SKM-1 (cell line): ENCODE results near the gene DTWD1.
"Not testable (repeated sequence)": the region's sequence is repeated elsewhere in the genome, so short reads cannot be mapped to it uniquely, and the experiment has no call there.

Experiments used
- DNase-seq: peaks from one replicate; lab custom pipeline; 2025; ENCODE audit not compliant: unreplicated experiment; lab: John Stamatoyannopoulos, UW

The DTWD1 gene

DNA sequence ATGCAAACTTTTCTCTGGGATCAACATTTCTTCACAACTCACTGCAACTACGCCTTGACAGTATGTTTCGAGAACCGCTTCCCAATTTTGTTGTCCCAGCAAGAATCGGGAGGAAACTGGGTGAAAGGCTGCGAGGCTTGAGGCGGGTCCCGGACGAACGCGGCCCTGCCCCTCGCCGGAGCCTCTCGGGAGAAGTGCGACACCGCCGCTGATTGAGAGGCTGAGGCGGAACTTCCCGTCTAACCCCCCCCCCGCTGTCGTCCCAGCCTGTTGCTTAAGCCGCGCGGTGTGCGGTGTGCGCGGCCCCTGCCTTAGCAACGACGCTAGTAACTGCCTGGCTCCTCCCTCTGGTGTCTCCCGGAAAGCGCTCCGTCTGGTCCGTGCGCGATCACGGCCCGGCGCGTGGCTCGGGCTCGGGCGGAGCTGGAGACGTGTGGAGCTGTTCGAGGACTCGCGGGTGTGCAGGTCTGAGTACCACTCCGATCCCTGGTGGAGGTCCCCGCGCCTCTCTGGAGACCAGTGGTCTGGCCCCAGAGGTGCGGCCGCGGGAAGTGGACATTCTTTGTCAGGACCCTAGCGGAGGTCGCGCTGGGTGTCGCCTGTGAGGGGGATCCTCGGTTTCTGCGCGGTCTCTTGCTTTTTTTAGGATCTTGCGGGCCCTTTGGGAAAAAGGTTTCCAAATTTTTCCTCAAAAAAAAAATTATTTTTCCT, at the start of gene DTWD1, which contains the start of gene FAM227B:
TSS of gene DTWD1 (plus strand) at position 391 of the 711 bp plus-strand sequence. CDS start 4,120 bp downstream, outside the sequence.
TSS of gene FAM227B (minus strand) at position 161 of the 711 bp plus-strand sequence. CDS start 5,647 bp downstream, outside the sequence.
- peak; percentile 95 for DNase-seq

- DNase-seq, result no peak
Measured at GRCh38 chr15:49573421-49573820, 47.4 kb upstream of the DTWD1 start.

GRCh38 chr15:49589030-49589429, 31.8 kb upstream of the DTWD1 start:
- DNase-seq, result no peak

DNA sequence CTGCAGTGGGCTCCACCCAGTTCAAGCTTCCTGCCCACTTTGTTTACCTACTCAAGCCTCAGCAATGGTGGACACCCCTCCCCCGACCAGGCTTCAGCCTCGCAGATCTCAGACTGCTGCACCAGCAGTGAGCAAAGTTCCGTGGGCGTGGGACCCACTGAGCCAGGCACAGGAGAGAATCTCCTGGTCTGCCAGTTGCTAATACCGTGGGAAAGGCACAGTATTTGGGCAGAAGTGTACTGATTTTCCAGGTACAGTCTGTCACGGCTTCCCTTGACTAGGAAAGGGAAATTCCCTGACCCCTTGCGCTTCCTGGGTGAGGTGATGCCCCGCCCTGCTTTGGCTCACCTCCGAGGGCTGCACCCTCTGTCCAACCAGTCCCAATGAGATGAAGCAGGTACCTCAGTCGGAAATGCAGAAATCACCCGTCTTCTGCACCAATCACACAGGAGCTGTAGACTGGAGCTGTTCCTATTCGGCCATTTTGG, 28.0 kb upstream of the DTWD1 start:
- not testable (repeated sequence) for DNase-seq

DNA sequence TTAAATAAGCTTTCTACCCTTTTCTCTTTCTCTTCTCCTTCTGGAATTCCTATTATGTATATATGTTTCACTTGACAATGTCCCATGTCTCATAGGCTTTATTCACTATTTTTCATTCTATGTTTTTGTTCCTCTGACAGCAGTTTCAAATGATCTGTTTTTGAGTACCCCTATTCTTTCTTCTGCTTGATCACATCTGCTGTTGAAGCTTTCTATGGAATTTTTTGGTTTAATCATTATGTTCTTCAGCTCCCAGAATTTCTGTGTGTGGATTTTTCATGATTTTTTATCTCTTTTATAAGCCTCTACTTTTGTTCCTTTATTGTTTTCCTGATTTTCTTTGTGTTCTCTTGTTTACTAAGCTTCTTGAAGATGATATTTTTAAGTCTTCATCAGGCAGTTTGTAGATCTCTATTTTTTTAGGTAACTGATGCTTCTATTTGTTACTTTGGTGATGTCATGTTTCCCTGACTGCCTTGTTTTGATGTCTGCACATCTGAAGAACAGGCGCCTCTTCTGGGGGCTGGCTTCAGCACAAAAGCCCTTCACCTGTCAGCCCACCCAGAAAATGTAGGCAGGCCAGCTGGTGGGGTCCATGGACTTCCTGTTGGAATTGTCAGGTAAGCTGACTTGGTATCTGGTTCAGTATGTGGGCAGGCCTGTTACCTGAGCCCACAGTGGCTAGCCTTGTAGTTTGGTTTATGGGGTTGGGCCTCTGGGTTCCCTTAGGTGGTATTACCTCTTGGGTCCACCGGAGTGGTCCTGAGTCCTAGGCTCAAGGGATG, 16.0 kb upstream of the DTWD1 start:
- DNase-seq, result no peak

DNA sequence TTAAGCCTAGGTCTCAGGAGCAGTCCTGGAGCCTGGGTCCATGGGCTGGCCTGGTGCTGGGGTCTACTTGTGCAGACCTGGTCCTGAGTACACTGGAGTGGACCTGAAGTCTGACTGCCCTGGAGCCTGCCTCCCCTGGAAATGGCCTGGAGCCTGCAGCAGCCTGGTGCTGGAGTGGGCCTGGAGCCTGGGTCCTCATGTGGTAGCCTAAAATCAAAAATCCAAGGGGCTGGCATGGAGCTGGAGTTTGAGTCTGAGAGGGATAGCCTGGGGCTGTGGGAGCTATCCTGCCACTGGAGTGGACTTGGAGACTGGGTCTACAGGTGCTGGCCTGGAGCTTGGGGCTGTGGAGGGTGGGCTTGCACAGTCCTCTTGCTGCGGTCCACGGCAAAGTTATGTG, 15.3 kb upstream of the DTWD1 start:
- no peak for DNase-seq

GRCh38 chr15:49606594-49606993, 14.3 kb upstream of the DTWD1 start:
- DNase-seq, result no peak

GRCh38 chr15:49610157-49610918, 10.5 kb upstream of the DTWD1 start:
- no peak for DNase-seq

DNA sequence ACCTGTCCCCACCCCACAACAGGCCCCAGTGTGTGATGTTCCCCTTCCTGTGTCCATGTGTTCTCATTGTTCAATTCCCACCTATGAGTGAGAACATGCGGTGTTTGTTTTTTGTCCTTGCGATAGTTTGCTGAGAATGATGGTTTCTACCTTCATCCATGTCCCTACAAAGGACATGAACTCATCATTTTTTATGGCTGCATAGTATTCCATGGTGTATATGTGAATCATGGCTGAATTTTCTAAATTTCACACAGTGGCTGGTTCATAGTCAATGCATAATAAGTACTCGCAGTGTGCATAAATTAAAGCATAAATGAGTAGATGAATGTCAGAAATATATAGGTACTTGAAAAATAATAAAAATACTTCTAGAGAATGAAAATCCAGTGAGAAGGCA, 8.6 kb upstream of the DTWD1 start:
- DNase-seq, result not testable (repeated sequence)

GRCh38 chr15:49619226-49619625, 1.6 kb upstream of the DTWD1 start:
- no peak for DNase-seq

DNA sequence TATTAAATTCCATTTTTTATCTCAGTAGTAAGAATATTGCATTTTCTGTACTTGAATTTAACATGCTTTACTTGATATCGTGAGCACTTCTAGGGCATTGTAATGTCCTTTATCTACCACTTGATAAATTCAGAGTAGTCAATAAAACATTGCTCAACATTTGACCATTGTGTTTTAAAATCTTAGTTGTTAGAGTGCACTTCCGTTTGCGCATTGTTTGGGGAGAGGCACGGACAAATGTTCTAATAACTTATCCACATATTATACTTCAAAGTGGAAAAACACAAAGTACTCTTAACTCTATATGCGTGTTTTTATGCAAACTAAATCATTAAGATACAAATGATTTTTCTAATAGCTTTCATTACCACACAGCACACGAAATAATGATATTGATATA, 649 bp upstream of the DTWD1 start:
- no peak for DNase-seq

- DNase-seq, result no peak
Measured at GRCh38 chr15:49621401-49621811, 558 bp downstream of the DTWD1 start.

DNA sequence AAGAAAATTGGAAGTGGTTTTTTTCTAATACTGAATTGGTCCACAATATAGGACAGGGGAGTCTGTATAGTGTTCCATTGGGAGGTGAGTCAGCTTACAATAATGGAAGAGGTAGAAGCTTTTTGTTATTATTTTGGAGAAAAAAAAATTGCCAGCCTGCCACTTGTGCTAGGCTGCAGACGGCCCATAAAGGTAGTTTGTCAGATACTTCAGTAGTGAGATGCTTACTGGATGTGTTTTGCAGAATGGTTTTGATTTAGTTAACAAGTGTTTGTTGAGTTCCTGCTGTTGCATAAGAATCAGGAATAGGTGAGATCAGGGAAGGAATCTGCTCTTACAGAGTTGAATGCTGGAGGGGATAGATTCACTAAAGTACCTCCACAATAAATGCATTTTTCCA, 1.0 kb downstream of the DTWD1 start:
- no peak for DNase-seq

GRCh38 chr15:49622561-49622960, 1.7 kb downstream of the DTWD1 start:
- no peak for DNase-seq

DNA sequence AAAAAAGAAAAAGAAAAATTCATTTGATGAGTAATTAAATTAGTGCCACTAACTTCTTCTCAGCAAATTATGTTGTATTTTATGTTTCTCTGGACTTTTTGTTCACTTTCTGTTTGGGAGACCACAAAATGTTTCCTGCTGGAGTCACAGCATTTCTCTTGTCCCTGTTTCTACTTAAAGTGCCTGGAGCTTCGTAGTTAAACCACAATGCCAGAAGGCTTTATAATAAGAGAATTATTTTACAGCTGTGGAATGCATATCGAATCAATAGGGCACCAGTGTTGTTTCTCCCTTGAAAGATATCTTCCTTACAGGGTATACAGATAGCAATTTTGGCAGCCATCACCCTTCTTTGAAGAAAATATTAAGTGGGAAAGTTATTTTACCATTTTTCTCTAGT, 3.2 kb downstream of the DTWD1 start:
- no peak for DNase-seq

- no peak for DNase-seq
Measured at GRCh38 chr15:49625460-49626036, 4.7 kb downstream of the DTWD1 start.

- no peak for DNase-seq
Measured at GRCh38 chr15:49627407-49627877, 6.6 kb downstream of the DTWD1 start.

DNA sequence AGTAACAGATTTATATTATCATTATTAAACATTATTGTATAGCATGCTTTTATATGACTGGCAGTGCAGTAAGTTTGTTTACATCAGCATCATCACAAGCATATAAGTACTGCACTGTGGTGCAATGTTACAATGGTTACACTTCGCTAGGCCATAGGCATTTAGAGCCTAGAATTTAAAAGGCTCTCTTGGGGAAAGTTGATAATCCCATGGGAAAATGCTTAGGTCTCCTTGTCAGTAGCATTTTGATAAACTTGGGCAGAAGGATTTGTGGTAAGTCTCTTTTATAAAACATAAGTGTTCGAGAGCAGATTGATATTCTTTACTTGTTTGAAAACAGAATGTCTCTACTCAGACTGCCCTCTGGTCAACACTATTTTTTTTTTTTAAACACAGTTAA, 7.5 kb downstream of the DTWD1 start:
- DNase-seq, result no peak

DNA sequence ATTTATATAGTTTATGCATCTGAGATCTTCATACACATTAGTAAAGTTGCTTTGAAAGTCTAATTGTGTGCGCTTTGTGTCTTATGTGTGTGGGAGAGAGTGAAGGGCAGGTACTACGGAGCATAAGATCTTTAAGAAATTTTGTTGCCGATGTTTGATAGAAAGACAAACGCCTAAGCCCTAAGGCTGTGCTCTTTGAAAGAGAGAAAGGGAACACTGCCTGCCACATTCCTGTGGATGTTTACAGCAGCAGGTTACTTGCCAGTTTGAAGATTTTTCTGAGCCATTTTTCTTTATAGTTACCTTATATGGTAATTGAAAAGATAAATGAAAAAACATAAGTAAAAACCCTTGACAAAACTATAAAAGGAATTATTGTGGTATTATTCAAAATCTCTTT, 17.0 kb downstream of the DTWD1 start:
- no peak for DNase-seq

GRCh38 chr15:49644364-49644794, 23.5 kb downstream of the DTWD1 start:
- no peak for DNase-seq

- no peak for DNase-seq
Measured at GRCh38 chr15:49645277-49645676, 24.4 kb downstream of the DTWD1 start.
